HG03520 (cell line): ENCODE measurements around the gene ZMIZ2.
"Not testable (repeated sequence)": the region's sequence is repeated elsewhere in the genome, so short reads cannot be mapped to it uniquely, and the experiment has no call there.

Experiments used
- ATAC-seq: cut with Tn5 transposase; IDR thresholded peaks from one replicate; pipeline ENCODE4 v1.9.1; 2021; ENCODE audit warnings: mild to moderate bottlenecking, moderate library complexity; ENCODE audit not compliant: unreplicated experiment

ZMIZ2 gene

GRCh38 chr7:44727158-44727936 is 21.3 kb upstream of the ZMIZ2 start:
- no peak for ATAC-seq

- no peak for ATAC-seq
Observed at GRCh38 chr7:44727937-44728262, 20.7 kb upstream of the ZMIZ2 start.

GRCh38 chr7:44729949-44730590 is 18.6 kb upstream of the ZMIZ2 start:
- no peak for ATAC-seq

GRCh38 chr7:44732971-44733370 is 15.7 kb upstream of the ZMIZ2 start:
- not testable (repeated sequence) for ATAC-seq

GRCh38 chr7:44733708-44734481 is 14.8 kb upstream of the ZMIZ2 start:
- no peak for ATAC-seq

GRCh38 chr7:44735403-44736165 is 13.1 kb upstream of the ZMIZ2 start:
- no peak for ATAC-seq

GRCh38 chr7:44736896-44737295 is 11.8 kb upstream of the ZMIZ2 start:
- ATAC-seq: no peak

- ATAC-seq: no peak
Observed at GRCh38 chr7:44738051-44738723, 10.5 kb upstream of the ZMIZ2 start.

GRCh38 chr7:44738876-44739665 is 9.6 kb upstream of the ZMIZ2 start:
- no peak for ATAC-seq

GRCh38 chr7:44740055-44740454 is 8.6 kb upstream of the ZMIZ2 start:
- no peak for ATAC-seq

- no peak for ATAC-seq
Observed at GRCh38 chr7:44743750-44744149, 4.9 kb upstream of the ZMIZ2 start.

GRCh38 chr7:44748948-44749731 is 493 bp downstream of the ZMIZ2 start:
- ATAC-seq: peak; percentile 14

GRCh38 chr7:44749992-44750391 is 1.3 kb downstream of the ZMIZ2 start:
- ATAC-seq: no peak

- ATAC-seq: no peak
Observed at GRCh38 chr7:44750424-44750823, 1.8 kb downstream of the ZMIZ2 start.

GRCh38 chr7:44750921-44751571 is 2.4 kb downstream of the ZMIZ2 start:
- ATAC-seq: peak; percentile 47

GRCh38 chr7:44752822-44753221 is 4.2 kb downstream of the ZMIZ2 start:
- no peak for ATAC-seq

- ATAC-seq: no peak
Observed at GRCh38 chr7:44754802-44755697, 6.4 kb downstream of the ZMIZ2 start.
